Neural progenitor cell (in vitro differentiated cells): ENCODE data around the gene KCNJ18. TPM values are rescaled to one million over a fixed set of nuclear protein-coding genes. Genes with fewer than 3 reads are reported as not detected.
"Not testable (repeated sequence)": the region's sequence is repeated elsewhere in the genome, so short reads cannot be mapped to it uniquely, and the experiment has no call there.

ENCODE experiments used
- DNase-seq: peaks from one replicate; pipeline ENCODE4 v3.0.0-alpha.2; 2016; ENCODE audit warnings: low spot score
- H2AFZ ChIP-seq: fragments of 200-600 bp; sonication (generic); replicated peaks from 2 replicates; pipeline ENCODE4 v1.6.1; 2016; ENCODE audit warnings: antibody characterized with exemption
- H3F3A ChIP-seq: fragments of 200-600 bp; sonication (generic); 2 replicates; pipeline ENCODE4 v1.6.1; 2016; ENCODE audit warnings: antibody characterized with exemption, low read depth
- H3K27ac ChIP-seq: fragments of 200-600 bp; sonication (generic); 2 replicates; pipeline ENCODE4 v1.5.1; 2016; ENCODE audit warnings: mild to moderate bottlenecking
- H3K27me3 ChIP-seq: fragments of 200-600 bp; sonication (generic); 2 replicates; pipeline ENCODE4 v1.6.1; 2016; ENCODE audit warnings: mild to moderate bottlenecking, moderate library complexity
- H3K36me3 ChIP-seq: fragments of 200-600 bp; sonication (generic); 2 replicates; pipeline ENCODE4 v1.5.1; 2016
- H3K4me1 ChIP-seq: fragments of 200-600 bp; sonication (generic); 2 replicates; pipeline ENCODE4 v1.6.1; 2016; ENCODE audit warnings: mixed run types
- H3K4me2 ChIP-seq: fragments of 200-600 bp; sonication (generic); 2 replicates; pipeline ENCODE4 v1.6.1; 2016
- H3K4me3 ChIP-seq: fragments of 200-600 bp; sonication (generic); 2 replicates; pipeline ENCODE4 v1.5.1; 2016
- H3K79me2 ChIP-seq: fragments of 200-600 bp; sonication (generic); 2 replicates; pipeline ENCODE4 v1.6.1; 2016; ENCODE audit warnings: low read depth
- H3K9ac ChIP-seq: fragments of 200-600 bp; sonication (generic); 2 replicates; pipeline ENCODE4 v1.6.1; 2016
- H3K9me3 ChIP-seq: fragments of 200-600 bp; sonication (generic); 2 replicates; pipeline ENCODE4 v1.5.1; 2016; ENCODE audit warnings: low read depth
- H4K20me1 ChIP-seq: fragments of 200-600 bp; sonication (generic); 2 replicates; pipeline ENCODE4 v1.6.1; 2016; ENCODE audit warnings: low read depth
- H3K27ac Mint-ChIP-seq: 3 replicates; pipeline ENCODE4 v1.8.0; 2021; ENCODE audit warnings: mixed read lengths
- H3K27me3 Mint-ChIP-seq: 2 replicates; pipeline ENCODE4 v1.8.0; 2022; ENCODE audit warnings: low read depth, mild to moderate bottlenecking, inconsistent platforms, moderate library complexity, mixed read lengths; ENCODE audit not compliant: insufficient read depth
- H3K36me3 Mint-ChIP-seq: 3 replicates; pipeline ENCODE4 v1.8.0; 2021; ENCODE audit warnings: mixed read lengths
- H3K4me1 Mint-ChIP-seq: 3 replicates; pipeline ENCODE4 v1.8.0; 2021; ENCODE audit warnings: mixed read lengths
- H3K4me3 Mint-ChIP-seq: 3 replicates; pipeline ENCODE4 v1.8.0; 2021; ENCODE audit warnings: mild to moderate bottlenecking, moderate library complexity, mixed read lengths
- H3K9me3 Mint-ChIP-seq: 3 replicates; pipeline ENCODE4 v1.8.0; 2020; ENCODE audit warnings: mixed read lengths
- EZH2 ChIP-seq: fragments of 200-600 bp; sonication (generic); IDR thresholded peaks from 2 replicates; pipeline ENCODE4 v1.6.1; 2017; ENCODE audit warnings: antibody characterized with exemption, mild to moderate bottlenecking, moderate library complexity
- EZH2phosphoT487 ChIP-seq: fragments of 200-600 bp; sonication (generic); IDR thresholded peaks from 2 replicates; pipeline ENCODE4 v1.6.1; 2017; ENCODE audit warnings: antibody characterized with exemption
- total RNA-seq: library from RNA; depleted of rRNA; stranded (reverse); fragments of >200 nt; gene quantifications from 2 replicates; pipeline ENCODE4 v1.2.3, GENCODE V29; 2015; ENCODE audit warnings: low replicate concordance
- TF ChIP-seq, protein P1 (sequence below): fragments of 200-600 bp; sonication (generic); IDR thresholded peaks from 2 replicates; pipeline ENCODE4 v1.5.1; 2017; ENCODE audit warnings: antibody characterized with exemption, mild to moderate bottlenecking

KCNJ18 gene
- total RNA-seq, 1 donor from 2014 or later = not detected

DNA sequence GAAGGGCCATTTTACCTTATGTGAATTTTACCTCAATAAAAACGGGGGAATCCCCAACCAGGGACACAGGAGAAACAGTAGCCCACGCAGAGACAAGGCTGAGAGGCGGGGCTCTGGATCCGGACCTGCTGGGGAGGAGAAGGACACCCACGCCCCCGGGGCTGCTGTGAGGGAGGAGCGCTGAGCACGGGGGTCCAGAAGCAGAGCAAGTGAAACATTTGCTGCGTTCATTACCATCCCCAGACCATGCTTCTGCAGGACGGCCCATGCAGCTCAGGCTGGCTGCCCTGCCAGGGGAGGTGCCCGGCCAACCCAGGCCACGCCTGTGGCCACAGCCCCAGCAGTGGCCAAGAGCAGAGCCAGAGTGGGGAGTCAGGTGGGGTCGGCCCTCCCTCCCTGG lies 50.0 kb downstream of the KCNJ18 start:
- H3K27me3 ChIP-seq = no peaks in the 10 kb centered on the region
- no peaks in the 10 kb centered on the region for H4K20me1 ChIP-seq
- no peaks in the 10 kb centered on the region for H3K4me1 Mint-ChIP-seq
- H3K36me3 Mint-ChIP-seq = no peaks in the 10 kb centered on the region
- peaks cover 2% of the 10 kb centered on the region for H3K27me3 Mint-ChIP-seq
- H3K4me3 ChIP-seq = no peak overlapping the region
- no peak overlapping the region for H2AFZ ChIP-seq
- H3K9ac ChIP-seq = no peak overlapping the region
- H3K79me2 ChIP-seq = no peaks in the 10 kb centered on the region
- peaks cover 28% of the 10 kb centered on the region for H3K9me3 Mint-ChIP-seq
- no peaks in the 10 kb centered on the region for H3K36me3 ChIP-seq
- no peak overlapping the region for H3K27ac ChIP-seq
- H3K4me3 Mint-ChIP-seq = no peak overlapping the region
- no peak for DNase-seq
- no peak overlapping the region for H3K4me2 ChIP-seq
- no peaks in the 10 kb centered on the region for H3K4me1 ChIP-seq
- H3K27ac Mint-ChIP-seq = no peak overlapping the region
- no peak for TF ChIP-seq EZH2phosphoT487
- TF ChIP-seq, protein P1, sequence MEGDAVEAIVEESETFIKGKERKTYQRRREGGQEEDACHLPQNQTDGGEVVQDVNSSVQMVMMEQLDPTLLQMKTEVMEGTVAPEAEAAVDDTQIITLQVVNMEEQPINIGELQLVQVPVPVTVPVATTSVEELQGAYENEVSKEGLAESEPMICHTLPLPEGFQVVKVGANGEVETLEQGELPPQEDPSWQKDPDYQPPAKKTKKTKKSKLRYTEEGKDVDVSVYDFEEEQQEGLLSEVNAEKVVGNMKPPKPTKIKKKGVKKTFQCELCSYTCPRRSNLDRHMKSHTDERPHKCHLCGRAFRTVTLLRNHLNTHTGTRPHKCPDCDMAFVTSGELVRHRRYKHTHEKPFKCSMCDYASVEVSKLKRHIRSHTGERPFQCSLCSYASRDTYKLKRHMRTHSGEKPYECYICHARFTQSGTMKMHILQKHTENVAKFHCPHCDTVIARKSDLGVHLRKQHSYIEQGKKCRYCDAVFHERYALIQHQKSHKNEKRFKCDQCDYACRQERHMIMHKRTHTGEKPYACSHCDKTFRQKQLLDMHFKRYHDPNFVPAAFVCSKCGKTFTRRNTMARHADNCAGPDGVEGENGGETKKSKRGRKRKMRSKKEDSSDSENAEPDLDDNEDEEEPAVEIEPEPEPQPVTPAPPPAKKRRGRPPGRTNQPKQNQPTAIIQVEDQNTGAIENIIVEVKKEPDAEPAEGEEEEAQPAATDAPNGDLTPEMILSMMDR = no peak
- TF ChIP-seq EZH2 = no peak
- no peaks in the 10 kb centered on the region for H3K9me3 ChIP-seq
- H3F3A ChIP-seq = no peaks in the 10 kb centered on the region

DNA sequence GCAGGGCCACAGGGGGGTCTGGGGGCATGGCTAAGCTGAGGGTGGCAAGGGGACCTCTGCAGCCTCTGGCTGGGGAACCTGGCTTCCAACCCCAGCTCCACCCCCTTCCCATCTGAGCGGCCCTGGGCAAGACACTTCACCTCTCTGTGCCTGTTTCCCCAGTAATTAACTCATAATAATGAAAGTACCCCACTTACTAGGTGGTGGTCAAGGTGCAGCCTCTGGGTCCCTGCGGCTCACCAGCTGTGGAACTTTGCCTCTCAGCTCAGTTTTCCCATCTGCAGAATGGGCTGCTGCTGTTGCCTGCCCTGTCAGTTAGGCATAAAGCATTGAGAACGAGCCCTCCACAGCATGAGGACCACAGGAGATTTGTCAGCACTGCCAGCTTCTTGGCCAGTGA lies 51.8 kb downstream of the KCNJ18 start:
- H3K4me3 Mint-ChIP-seq, H3K4me3 ChIP-seq, H3K79me2 ChIP-seq, H3K4me1 ChIP-seq, H3K4me1 Mint-ChIP-seq, H3K4me2 ChIP-seq, H3K36me3 ChIP-seq, H3K27me3 Mint-ChIP-seq, H2AFZ ChIP-seq, H3K27ac Mint-ChIP-seq, H4K20me1 ChIP-seq, H3K36me3 Mint-ChIP-seq, H3F3A ChIP-seq, H3K9ac ChIP-seq, DNase-seq, H3K9me3 ChIP-seq, H3K27me3 ChIP-seq, H3K27ac ChIP-seq: not testable (repeated sequence)
- H3K9me3 Mint-ChIP-seq = peaks cover 32% of the 10 kb centered on the region

DNA sequence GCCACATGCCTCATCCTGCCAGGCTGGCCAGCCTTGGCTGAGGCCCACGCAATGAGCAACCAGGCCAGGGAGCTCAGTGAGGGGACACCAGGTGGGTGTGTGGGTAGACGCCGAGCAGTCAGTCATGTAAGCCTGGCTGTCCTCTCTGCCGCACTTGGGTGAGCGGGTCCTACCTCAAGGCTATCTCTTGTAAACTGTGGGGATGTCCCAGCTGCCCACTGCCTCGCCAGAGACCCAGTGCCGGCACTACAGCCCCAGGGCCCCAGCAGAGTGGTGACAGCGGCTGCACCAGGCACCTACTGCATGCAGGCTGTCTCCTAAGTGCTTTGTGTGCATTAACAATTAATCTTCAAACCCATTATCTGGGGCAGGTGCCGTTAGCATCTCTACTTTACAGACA lies 52.3 kb downstream of the KCNJ18 start:
- H3K4me3 ChIP-seq, H3K27ac Mint-ChIP-seq, H3K79me2 ChIP-seq, H3F3A ChIP-seq, H3K27ac ChIP-seq, H3K27me3 ChIP-seq, H3K36me3 ChIP-seq, H2AFZ ChIP-seq, H3K9ac ChIP-seq, H3K4me1 ChIP-seq, DNase-seq, H3K36me3 Mint-ChIP-seq, H3K9me3 ChIP-seq, H3K4me2 ChIP-seq, H4K20me1 ChIP-seq, H3K4me3 Mint-ChIP-seq, H3K4me1 Mint-ChIP-seq, H3K27me3 Mint-ChIP-seq: not testable (repeated sequence)
- peaks cover 31% of the 10 kb centered on the region for H3K9me3 Mint-ChIP-seq

DNA sequence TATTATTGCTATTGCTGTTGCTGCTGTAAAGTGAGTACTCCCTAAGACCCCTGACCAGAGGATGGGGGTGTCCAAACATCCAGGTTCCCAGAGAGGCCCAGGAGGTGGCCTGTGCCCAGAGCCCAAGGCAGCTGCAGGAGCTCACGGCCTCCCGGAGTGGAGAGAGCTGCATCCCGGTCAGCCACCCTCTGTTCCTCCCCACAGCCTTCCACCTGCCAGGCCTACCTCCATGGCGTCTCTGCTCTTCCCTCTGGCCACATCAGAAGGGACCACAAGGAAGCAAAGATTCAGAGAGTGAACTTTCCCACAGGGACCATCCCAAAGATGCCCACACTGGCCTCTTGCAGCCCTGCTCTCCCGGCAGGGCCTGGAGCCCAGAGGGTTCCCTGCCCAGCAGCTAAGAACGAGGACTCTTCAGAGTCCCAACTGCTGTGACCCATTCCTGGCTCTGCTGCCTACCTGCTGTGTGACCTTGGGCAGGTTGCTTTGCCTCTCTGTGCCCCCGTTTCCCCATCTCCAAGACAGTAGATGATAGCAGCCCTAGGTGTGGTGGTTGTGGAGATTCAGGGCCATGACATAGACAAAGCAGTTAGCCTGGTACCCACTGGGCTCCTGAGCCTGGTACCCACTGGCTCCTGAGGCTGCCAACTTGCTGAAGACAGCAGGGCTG lies 53.2 kb downstream of the KCNJ18 start:
- H3K27ac ChIP-seq, H3K4me1 Mint-ChIP-seq, H3K9ac ChIP-seq, DNase-seq, H3K36me3 Mint-ChIP-seq, H3K4me2 ChIP-seq, H3F3A ChIP-seq, H3K4me1 ChIP-seq, H3K4me3 ChIP-seq, H3K27me3 ChIP-seq, H4K20me1 ChIP-seq, H3K4me3 Mint-ChIP-seq, H2AFZ ChIP-seq, H3K27ac Mint-ChIP-seq, H3K9me3 ChIP-seq, H3K36me3 ChIP-seq, H3K27me3 Mint-ChIP-seq, H3K79me2 ChIP-seq: not testable (repeated sequence)
- peaks cover 28% of the 10 kb centered on the region for H3K9me3 Mint-ChIP-seq

DNA sequence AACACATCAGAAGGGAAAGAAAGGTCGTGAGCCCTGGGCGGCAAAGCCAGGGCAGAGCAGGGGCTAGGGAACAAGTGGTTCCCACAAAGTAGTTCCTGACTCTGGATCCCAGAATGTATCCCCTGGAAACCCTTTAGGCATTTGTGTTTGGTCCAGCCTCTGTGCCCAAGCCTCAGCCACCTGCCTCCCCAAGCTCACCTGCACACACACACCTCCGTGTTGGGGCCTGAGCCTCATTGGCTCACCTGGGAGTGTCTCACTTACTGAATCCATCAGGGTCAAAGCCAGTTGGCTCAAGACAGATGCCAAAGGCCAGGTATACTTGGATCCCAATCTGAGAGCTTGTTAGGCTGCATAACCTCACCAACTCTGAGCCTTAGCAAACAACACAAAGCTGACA lies 54.1 kb downstream of the KCNJ18 start:
- H3K4me3 ChIP-seq, H2AFZ ChIP-seq, H3K4me2 ChIP-seq, H3K9me3 ChIP-seq, H3K4me1 Mint-ChIP-seq, H3K9ac ChIP-seq, H3K27me3 Mint-ChIP-seq, H3K27ac Mint-ChIP-seq, H3K79me2 ChIP-seq, H3K36me3 Mint-ChIP-seq, DNase-seq, H3K27ac ChIP-seq, H3K4me3 Mint-ChIP-seq, H3F3A ChIP-seq, H3K36me3 ChIP-seq, H3K27me3 ChIP-seq, H3K4me1 ChIP-seq, H4K20me1 ChIP-seq: not testable (repeated sequence)
- peaks cover 35% of the 10 kb centered on the region for H3K9me3 Mint-ChIP-seq

DNA sequence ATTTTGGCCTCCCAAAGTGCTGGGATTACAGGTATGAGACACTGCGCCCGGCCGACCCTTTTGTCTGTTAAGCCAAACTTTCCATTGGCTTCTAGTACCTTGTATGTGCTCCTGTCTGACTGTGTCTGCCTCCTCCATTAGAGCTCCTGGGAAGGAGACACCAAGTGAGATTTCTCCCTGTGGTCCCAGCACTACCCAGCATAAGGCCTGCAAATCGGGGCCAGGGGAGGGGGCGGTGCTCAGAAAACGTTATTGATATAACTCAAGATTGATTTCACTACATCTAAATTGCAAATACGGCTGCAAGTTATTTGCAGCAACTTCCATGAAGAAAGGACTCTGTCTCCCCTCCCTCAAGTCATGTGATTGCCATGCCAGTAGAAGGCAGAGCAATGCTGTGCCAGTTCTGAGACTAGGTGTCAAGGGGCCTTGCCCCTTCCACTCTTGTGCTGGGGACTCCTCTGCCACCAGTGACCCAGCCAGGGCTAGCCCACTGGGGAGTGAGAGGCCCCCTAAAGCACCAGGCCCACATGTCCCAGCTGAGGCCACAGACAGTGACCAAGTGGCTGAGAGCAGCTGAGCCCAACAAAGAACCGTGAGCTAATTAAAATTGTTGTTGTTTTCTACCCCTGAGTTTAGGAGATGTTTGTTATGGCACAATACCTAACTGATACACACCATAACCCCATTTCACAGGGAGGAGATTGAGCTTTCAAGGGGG lies 55.0 kb downstream of the KCNJ18 start:
- H3K4me1 ChIP-seq, H3K4me3 ChIP-seq, H3K9me3 ChIP-seq, H3K4me3 Mint-ChIP-seq, H3K27ac ChIP-seq, H3K79me2 ChIP-seq, H3K4me1 Mint-ChIP-seq, H3K27me3 ChIP-seq, H2AFZ ChIP-seq, H3K36me3 Mint-ChIP-seq, H3K27ac Mint-ChIP-seq, H4K20me1 ChIP-seq, H3K9ac ChIP-seq, DNase-seq, H3K36me3 ChIP-seq, H3F3A ChIP-seq, H3K4me2 ChIP-seq, H3K27me3 Mint-ChIP-seq: not testable (repeated sequence)
- H3K9me3 Mint-ChIP-seq = peaks cover 41% of the 10 kb centered on the region

DNA sequence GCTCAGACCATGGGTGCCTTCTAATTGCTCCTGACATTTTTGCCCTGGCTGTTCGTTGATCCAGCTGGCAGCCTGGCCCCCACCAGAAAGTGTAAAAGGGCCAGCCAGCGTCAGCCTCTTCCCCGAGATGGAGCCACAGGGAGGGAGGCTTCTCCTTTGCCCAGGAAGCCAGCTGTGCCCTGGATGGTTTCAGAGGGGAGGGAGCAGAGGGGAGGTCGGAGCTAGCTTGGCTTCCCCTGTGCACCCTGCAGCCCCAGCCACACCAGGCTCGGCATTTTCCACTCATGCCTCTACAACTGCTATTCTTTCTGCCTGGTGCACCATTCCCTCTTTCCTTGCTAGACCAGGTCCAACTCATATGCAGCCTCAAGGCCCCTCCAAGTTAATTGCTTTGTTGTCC lies 56.4 kb downstream of the KCNJ18 start:
- not testable (repeated sequence) for H3K4me3 Mint-ChIP-seq, H3K27ac Mint-ChIP-seq, H3K79me2 ChIP-seq, H3K4me1 ChIP-seq, H3K27me3 ChIP-seq, DNase-seq, H3K27ac ChIP-seq, H3K9me3 ChIP-seq, H4K20me1 ChIP-seq, H3K27me3 Mint-ChIP-seq, H3F3A ChIP-seq, H3K4me3 ChIP-seq, H3K36me3 Mint-ChIP-seq, H2AFZ ChIP-seq, H3K4me2 ChIP-seq, H3K9ac ChIP-seq, H3K4me1 Mint-ChIP-seq, H3K36me3 ChIP-seq
- peaks cover 41% of the 10 kb centered on the region for H3K9me3 Mint-ChIP-seq
